AG04450 (cell line): Measurements from ENCODE around the gene NVL. TPM values are rescaled to one million over a fixed set of nuclear protein-coding genes. Genes with fewer than 3 reads are reported as not detected.

Experiments
- CTCF ChIA-PET: fragments of 300-600, 350-600 bp; formaldehyde crosslinking; extraction: SDS; loops from one replicate; lab custom pipeline; 2022; ENCODE audit warnings: antibody characterized with exemption, inconsistent platforms; lab: Charles Lee
- POLR2A ChIA-PET: fragments of 350-600 bp; formaldehyde crosslinking; extraction: SDS; loops from one replicate; lab custom pipeline; 2021; ENCODE audit warnings: antibody characterized with exemption, inconsistent platforms; lab: Yijun Ruan, JAX
- DNase-seq: peaks from one replicate; pipeline ENCODE4 v3.0.0-alpha.2; 2011; ENCODE audit warnings: low read depth, low spot score
- H3K27ac ChIP-seq: one replicate; pipeline ENCODE4 v1.5.1; 2012; ENCODE audit warnings: low read depth, low read length, control low read depth
- H3K27me3 ChIP-seq: one replicate; pipeline ENCODE4 v1.6.0; 2012; ENCODE audit warnings: low read length; ENCODE audit not compliant: control insufficient read depth, insufficient read depth
- H3K4me3 ChIP-seq: 2 replicates; pipeline ENCODE4 v1.5.1; 2011; ENCODE audit warnings: mild to moderate bottlenecking, low read depth, low read length, control low read depth
- H3K9me3 ChIP-seq: 2 replicates; pipeline ENCODE4 v1.5.1; 2012; ENCODE audit warnings: low read length; ENCODE audit not compliant: control insufficient read depth, insufficient read depth
- CTCF ChIP-seq: IDR thresholded peaks from 2 replicates; pipeline ENCODE4 v1.5.1; 2011; ENCODE audit warnings: low read depth, low read length, control low read depth, inconsistent platforms
- polyA plus RNA-seq: library from polyadenylated mRNA; depleted of rRNA; stranded (reverse); fragments of >200 nt; gene quantifications from 2 replicates; pipeline ENCODE4 v1.2.3, GENCODE V29; 2011; rRNA removed
- small RNA-seq: library from RNA; depleted of rRNA; stranded (forward); fragments of <200 nt; gene quantifications from one replicate; pipeline ENCODE3, GENCODE V24; 2012; ENCODE audit warnings: low read depth; ENCODE audit not compliant: insufficient read length

Gene NVL
- polyA plus RNA-seq, 1 experiment = 18.8 TPM

DNA sequence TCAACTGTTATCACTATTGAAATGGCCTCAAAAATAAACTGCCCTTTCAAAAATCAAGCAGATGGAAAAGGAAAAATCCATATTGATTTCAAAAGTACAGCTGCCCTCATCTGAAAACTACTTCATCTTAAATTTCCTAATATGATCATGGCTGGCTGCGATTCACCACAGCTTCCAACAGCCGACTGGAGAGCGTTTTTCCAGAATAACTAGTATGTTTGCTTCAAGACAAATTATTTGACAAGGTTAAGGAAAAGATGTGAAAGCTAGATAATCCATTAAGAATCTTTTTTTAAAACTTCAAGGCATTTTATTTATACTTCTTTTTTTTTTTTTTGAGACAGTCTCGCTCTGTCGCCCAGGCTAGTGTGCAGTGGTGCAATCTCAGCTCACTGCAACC, 151.1 kb downstream of the NVL start:
- Histone ChIP-seq H3K27me3 (no peaks in the 10 kb centered on the region), H3K4me3 (no peak overlapping the region), H3K9me3 (no peaks in the 10 kb centered on the region), H3K27ac (no peak overlapping the region)
- no peak for DNase-seq
- no peak for TF ChIP-seq CTCF
- ChIA-PET POLR2A (interaction anchor here (0.7 kb wide), 2 partner anchors 25 to 27 kb away, joined by 3 read pairs; no protein-coding TSS in a partner anchor), CTCF (interaction anchor here (1.2 kb wide), 1 partner anchor 128 kb away, joined by 3 read pairs; no protein-coding TSS in a partner anchor)

DNA sequence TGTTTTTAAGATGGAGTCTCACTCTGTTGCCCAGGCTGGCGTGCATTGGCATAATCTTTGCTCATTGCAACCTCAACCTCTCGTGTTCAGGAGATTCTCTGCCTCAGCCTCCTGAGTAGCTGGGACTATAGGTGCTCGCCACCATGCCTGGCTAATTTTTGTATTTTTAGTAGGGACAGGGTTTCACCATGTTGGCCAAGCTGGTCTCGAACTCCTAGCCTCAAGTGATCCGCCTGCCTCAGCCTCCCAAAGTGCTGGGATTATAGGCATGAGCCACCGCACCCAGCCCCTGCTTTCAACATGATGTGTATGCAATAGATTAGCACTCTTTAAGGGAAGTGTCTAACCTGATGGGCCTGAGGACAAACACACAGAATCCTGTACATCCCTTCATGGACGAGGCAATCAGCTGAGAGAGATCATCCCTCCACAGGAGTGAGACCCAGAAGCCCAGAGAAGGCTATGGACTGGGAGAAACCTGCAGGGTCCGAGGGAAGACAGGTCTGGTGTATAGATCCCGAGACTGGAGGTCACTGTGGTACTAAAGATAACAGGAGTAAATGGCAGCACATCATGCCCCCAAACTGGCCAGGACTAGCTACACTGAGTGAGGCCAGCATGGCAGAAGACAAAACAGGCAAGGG, 152.5 kb downstream of the NVL start:
- ChIA-PET POLR2A (interaction anchor here (0.6 kb wide), 1 partner anchor 45 kb away, joined by 4 read pairs; no protein-coding TSS in a partner anchor), CTCF (no interaction called here)
- Histone ChIP-seq H3K4me3 (no peak overlapping the region), H3K27me3 (no peaks in the 10 kb centered on the region), H3K27ac (no peak overlapping the region), H3K9me3 (no peaks in the 10 kb centered on the region)
- DNase-seq = no peak
- TF ChIP-seq CTCF = no peak

Small RNA genes within 50 kb of the gene (small RNA-seq; reads per million reads assigned to genes)
- gene MIR320B2 (not detected), gene RF00139 (not detected), gene RNU6-1008P (not detected)

Other genes with a start within 250 kb of the NVL start
- gene FBXO28, start 216.1 kb downstream of the NVL start, polyA plus RNA-seq = 20.2 and 27.2 TPM in 2 replicates
- 144 and 193 TPM in 2 replicates for gene DEGS1, start 146.9 kb downstream of the NVL start, polyA plus RNA-seq
- 39.8 and 53.7 TPM in 2 replicates for gene CNIH4, start 26.7 kb upstream of the NVL start, polyA plus RNA-seq
- gene WDR26, start 104.6 kb upstream of the NVL start, polyA plus RNA-seq = 58.7 and 70.6 TPM in 2 replicates